NCI-H345 treated with DMSO at 0.1 percent for 48 hours (cell line): ENCODE data around the gene FARSB.
"Not testable (repeated sequence)": the region's sequence is repeated elsewhere in the genome, so short reads cannot be mapped to it uniquely, and the experiment has no call there.

Experiments used
- DNase-seq: peaks from one replicate; lab custom pipeline; 2025; ENCODE audit not compliant: unreplicated experiment; lab: John Stamatoyannopoulos, UW

FARSB gene

GRCh38 chr2:222609381-222609780 is 46.5 kb downstream of the FARSB start:
- no peak for DNase-seq

DNA sequence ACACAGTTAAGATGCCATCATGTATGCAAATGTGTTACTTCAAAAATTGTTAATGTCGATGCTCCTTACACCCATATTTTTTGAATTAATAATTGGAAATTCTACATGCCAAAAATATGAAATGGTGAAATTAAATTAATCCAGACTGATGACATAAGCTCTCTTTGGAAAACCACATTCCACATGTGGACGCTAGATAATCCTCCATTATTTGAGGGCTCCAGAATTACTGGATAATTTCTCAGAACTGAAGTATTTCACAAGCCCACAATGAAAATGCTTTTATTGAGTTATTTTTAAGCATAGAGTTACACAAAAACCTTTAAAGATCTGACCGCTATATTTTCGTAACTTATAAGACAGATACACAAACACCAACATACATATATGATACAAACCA is 47.8 kb downstream of the FARSB start:
- no peak for DNase-seq

- DNase-seq, result no peak
Observed at GRCh38 chr2:222606306-222606705, 49.6 kb downstream of the FARSB start.

- DNase-seq, result no peak
Observed at GRCh38 chr2:222604749-222605515, 51.0 kb downstream of the FARSB start.

DNA sequence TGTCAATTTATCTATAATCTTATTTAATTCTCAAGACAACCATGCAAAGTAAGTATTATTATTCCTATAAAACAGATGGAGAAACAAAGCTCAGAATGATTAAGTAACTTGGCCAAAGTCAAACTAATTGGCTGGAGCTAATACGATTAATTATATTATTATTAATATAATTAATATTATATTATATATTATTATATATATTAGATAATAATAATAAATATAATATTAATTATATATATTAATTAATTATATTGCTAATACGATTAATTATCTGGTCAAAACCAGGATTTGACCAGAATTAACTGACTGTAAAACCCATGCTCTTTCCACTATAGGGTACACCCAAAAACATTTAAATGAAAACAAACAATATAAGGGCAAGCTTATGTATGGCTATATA is 52.4 kb downstream of the FARSB start:
- no peak for DNase-seq

- DNase-seq, result no peak
Observed at GRCh38 chr2:222598611-222599010, 57.3 kb downstream of the FARSB start.

DNA sequence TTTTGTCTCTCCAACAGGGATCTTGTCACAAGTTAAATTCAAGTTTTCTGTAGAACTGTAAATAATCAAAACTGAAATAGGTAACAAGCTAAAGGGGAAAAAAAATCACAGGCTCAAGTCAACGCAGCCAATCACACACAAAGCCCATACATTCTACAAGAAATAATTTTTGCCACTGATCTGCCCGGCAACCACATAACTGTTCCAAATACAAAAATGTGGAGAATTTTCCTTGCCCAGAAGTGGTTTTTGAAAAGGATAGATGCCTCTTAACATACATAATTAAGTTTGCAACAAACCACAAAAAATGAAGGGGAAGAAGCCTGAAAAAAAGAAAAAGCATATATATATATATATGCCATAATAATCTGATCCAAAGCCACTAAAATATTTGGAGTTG is 60.3 kb downstream of the FARSB start:
- no peak for DNase-seq

DNA sequence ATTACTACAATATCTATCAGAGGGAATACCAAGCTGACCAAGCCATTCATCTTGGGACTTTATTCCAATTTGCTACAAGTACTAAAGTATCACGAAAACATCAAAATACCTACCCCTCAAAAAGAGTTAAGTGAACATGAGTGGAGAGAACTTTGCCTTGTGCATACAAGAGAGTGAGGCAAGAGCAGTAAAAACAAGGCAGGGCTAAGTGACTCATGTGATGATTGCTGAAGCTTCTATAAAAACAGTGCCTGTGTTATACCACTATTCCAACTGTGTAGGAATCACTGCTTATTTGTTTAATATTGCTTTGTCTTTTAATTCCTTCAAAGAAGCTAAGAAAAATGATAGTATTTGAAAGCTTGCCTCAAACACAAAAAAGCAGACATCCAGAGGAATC is 61.2 kb downstream of the FARSB start:
- no peak for DNase-seq

DNA sequence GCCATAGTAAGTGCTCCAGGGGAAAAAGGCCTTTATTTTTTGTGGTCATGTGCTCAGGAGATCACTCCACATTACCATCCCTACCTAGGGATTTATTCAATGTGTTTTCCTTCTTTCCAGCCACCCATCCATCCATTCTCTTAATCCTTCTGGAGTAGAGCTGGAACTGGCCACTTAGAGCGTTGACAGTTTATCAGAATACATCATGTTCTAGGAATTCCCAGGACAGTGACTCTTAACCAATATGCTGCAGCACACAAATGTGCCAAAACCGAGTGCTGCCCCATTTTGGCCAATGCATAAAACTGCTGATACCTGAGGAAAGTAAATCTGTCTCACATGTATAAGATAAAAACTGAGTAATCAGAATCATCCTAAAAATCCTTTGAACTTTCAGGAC is 63.7 kb downstream of the FARSB start:
- DNase-seq, result no peak

DNA sequence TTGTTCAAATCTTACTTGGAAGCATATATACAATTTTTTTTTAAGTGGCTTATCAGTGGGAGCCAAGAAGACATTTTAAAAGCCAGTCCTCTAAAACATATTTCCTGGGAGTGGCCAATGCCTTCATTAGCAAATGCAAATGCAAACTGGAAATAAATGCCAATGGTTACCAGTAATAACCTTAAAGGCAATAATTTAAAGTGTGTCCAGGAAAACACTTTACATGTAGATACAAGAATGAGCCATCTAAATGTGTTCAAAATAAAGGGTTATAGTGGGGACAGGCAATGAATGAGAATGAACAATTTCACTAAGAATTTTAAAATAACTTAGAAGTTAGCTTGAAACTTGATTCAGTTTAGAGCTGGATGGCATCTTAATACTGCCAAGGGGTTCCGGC is 64.2 kb downstream of the FARSB start:
- no peak for DNase-seq

DNA sequence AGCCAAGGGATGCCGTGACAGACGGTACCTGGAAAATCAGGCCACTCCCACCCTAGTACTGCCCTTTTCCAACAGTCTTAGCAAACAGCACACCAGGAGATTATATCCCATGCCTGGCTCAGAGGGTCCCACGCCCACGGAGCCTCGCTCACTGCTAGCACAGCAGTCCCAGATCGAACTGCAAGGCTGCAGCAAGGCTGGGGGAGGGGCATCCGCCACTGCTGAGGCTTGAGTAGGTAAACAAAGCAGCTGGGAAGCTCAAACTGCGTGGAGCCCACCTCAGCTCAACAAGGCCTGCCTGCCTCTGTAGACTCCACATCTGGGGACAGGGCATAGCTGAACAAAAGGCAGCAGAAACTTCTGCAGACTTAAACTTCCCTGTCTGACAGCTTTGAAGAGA is 71.3 kb downstream of the FARSB start:
- not testable (repeated sequence) for DNase-seq

DNA sequence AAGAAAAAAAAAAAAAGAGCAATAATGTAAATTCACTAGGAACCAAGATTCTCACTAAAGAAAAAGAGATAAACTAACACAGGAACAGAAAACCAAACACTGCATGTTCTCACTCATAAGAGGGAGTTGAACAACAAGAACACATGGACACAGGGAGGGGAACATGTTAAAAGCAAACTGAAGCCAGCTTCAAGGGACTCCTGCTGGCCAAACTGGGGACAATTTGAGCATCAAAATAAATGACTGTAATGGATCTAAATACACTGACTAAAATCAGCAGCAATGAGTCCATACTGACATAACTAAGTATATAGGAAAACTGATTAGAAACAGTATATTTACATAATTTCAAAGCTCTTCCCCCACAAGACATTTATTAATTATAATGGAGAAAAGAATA is 73.0 kb downstream of the FARSB start:
- DNase-seq, result no peak

DNA sequence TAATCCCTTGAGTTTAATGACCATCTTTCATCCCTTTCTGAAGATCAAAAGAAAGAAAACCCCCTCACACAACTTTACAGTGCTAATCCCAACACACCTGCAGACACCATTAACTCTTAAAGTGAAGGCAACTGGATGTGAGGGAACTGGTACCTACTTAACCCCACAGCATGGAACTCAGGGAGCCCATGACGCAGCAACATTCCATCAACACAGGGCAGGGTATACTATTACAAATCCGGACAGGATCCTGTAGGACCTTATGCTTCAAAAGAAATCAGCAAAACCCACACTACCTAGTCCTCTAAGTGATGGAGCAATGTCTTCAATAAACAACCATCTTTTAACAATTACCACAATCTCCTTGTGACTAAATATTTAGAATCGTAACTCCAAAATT is 78.6 kb downstream of the FARSB start:
- no peak for DNase-seq

DNA sequence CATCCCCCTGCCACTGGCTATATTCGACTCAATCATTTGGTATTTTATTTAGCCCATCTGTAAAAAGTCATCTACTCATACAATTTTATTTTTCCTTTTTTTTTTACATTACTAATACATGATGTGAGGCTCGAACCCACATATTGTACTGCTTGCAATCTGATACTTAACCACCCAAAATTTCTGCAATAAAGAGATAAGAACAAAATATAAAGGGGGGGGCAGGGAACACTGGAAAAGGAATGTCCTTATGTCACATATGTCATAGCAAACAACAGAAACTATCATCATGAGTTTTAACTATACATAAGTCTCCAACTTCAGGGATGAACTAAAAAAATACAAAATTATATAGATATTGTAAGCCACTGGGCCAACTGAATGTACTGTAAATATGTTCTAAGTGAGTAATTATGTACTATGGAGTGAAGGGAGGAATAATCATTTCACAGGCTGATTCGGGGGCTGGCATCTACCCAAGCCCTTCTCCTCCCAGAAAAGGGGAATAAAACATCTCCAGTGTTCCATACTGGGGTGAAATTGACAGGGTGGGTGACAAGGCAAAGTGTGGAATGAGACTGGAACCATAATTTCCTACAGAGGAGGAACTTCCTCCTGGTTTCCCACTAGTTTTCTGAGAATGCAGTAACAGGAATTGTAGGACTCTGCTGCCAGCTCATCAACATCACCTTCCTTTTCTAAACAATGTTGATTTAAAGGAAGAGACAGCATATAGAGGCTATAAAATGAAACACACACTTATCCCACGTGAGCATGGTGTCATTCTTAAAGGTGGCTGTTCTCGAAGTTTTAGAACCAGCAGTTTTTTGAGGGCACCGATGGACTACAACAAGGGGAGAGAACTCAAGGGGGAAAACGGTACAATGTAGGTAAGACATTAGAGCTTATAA is 79.5 kb downstream of the FARSB start:
- no peak for DNase-seq

DNA sequence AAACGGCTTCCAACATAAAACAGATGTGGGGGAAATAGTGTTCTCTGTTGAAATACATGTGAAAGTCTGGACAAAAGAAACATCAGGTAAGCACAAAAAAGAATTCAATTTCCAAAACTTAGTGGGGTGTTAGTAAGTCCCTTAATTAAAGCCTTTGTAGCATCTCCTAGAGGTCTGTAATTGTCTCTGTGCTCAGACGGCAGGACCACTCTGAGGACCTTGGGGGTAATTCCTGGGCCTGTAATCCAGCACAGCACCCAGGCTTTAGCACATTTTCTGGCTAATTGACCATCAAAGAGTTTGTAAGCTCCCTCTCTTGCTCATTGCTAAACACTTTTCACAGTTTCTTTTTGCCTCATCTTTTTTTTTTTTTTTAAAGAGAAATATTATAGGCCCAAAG is 80.3 kb downstream of the FARSB start:
- DNase-seq, result no peak

DNA sequence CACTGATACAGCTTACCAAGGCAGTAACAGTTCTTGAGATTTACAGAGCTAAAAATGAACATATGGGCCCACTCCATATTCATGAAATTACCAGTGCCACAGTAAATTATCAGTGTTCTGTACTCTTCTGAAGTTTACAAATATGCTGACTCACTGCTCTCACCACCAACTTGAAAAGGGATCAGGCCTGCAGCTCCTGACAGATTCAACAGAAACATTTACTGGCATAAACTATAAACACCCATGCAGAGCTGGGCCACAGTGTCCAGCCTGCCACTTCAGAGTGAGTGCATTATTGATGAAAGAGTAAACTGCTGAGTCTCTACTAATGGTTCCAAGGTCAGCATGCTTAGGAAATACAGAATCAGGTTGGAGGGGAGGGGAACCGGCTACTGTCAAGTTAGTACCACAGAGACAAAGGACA is 83.1 kb downstream of the FARSB start:
- no peak for DNase-seq

GRCh38 chr2:222572264-222572721 is 83.6 kb downstream of the FARSB start:
- DNase-seq, result no peak

DNA sequence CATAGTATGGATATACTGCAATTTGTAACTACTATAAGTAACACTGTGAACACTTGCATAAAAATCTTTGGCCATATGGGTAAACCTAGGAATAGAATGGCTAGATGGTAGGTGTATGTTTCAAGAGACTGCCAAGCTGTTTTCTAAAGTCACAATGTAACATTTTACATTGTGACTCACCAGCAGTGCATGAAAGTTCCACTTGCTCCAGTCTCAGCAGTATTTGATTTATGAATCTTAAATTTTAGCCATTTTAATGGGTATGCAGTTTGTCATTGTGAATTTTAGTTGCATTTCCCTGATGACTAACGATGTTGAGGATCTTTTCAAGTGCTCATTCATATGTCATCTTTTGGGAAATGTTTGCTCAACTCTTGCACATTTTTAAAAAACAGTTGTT is 86.1 kb downstream of the FARSB start:
- DNase-seq, result no peak

DNA sequence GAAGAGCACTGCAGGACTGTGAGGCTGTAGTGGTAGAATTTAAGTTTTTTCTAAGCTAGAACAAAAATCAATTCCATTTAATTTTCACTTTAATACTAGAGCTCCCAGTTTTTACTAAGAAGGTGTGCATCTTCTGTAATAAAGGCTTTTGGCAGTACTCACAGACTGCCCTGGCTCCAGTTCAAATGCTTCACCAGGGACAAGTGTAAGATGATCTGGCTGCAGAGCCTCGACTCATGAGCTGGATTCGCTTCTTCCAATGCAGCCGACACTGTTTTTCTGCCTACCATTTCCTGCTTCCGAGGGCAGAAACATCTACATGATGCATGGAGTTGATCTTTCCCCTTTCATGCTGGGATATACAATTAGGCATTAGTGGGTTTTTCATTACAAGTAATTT is 87.0 kb downstream of the FARSB start:
- peak; percentile 6 for DNase-seq

GRCh38 chr2:222566229-222566628 is 89.7 kb downstream of the FARSB start:
- no peak for DNase-seq

GRCh38 chr2:222563936-222564335 is 92.0 kb downstream of the FARSB start:
- DNase-seq, result no peak

- DNase-seq, result no peak
Observed at GRCh38 chr2:222563106-222563718, 92.7 kb downstream of the FARSB start.
